ENCODE measurements around the gene KIF23. TPM values are rescaled to one million over a fixed set of nuclear protein-coding genes. Genes with fewer than 3 reads are reported as not detected.

Gene KIF23
- total RNA-seq, 4 donors from 2014 or later, result 0.47 to 0.81 TPM; not detected in 2

DNA sequence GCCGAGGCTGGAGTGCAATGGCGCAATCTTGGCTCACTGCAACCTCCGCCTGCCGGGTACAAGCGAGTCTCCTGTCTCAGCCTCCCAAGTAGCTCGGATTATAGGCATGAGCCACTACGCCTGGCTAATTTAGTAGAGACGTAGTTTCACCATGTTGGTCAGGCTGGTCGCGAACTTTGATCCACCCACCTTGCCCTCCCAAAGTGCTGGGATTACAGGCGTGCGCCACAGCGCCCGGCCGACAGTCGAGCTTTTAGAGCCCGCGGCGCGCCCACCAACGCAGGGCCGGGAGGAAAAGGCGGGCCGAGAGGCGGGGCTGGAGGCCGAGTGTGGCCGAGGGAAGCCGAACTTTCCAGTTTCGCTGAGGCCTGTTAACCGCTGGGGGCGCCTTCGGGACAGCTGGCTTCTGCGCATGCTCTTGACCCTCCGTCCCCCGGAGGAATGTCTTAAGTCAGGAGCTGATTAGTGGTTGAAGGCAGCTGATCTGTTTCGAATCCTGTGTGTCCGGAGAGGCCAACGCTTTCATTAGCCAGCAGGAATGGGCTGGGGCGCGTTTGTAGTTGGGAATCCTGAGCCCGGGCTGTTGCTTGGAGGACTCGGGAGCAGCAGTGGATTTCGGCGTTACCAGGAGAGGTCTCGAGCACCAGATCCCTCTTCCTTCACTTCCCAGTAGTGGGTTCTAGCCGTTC lies 48.5 kb downstream of the KIF23 start:
- Histone ChIP-seq H3K4me1 (peaks cover 19 to 24% of the 10 kb centered on the region in 2 donors), H3K27me3 (no peaks in the 10 kb centered on the region), H3K36me3 (no peaks in the 10 kb centered on the region), H3K27ac (peak overlapping the region; percentile 97 to 99 (median 97)), H3K4me3 (peak overlapping the region; percentile 64 to 76 (median 72)), H3K9me3 (no peaks in the 10 kb centered on the region)
- in situ Hi-C loops (cut with MboI; ENCODE audit: low sequenced_read_pairs in 4 of 4), result no loop called here
- TF ChIP-seq, protein P1, sequence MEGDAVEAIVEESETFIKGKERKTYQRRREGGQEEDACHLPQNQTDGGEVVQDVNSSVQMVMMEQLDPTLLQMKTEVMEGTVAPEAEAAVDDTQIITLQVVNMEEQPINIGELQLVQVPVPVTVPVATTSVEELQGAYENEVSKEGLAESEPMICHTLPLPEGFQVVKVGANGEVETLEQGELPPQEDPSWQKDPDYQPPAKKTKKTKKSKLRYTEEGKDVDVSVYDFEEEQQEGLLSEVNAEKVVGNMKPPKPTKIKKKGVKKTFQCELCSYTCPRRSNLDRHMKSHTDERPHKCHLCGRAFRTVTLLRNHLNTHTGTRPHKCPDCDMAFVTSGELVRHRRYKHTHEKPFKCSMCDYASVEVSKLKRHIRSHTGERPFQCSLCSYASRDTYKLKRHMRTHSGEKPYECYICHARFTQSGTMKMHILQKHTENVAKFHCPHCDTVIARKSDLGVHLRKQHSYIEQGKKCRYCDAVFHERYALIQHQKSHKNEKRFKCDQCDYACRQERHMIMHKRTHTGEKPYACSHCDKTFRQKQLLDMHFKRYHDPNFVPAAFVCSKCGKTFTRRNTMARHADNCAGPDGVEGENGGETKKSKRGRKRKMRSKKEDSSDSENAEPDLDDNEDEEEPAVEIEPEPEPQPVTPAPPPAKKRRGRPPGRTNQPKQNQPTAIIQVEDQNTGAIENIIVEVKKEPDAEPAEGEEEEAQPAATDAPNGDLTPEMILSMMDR (IDR thresholded peaks at IDR 0.05 in 4 of 5, conservative IDR thresholded peaks at IDR 0.05 in 1 of 5), result peak; percentile 88 to 94 (median 90)
- peak; percentile 85 to 94 for TF ChIP-seq POLR2A (IDR thresholded peaks at IDR 0.05)
- ATAC-seq (peak; percentile 99), DNase-seq (peak; percentile 96 to 97)
- intact Hi-C loops (cut with DNase I; ENCODE audit: low total_unique reads), result loop anchor here (1.0 to 5.0 kb wide), 2 partner anchors 10 to 635 kb away; partner anchors contain the start of genes RPLP1 and TLE3

DNA sequence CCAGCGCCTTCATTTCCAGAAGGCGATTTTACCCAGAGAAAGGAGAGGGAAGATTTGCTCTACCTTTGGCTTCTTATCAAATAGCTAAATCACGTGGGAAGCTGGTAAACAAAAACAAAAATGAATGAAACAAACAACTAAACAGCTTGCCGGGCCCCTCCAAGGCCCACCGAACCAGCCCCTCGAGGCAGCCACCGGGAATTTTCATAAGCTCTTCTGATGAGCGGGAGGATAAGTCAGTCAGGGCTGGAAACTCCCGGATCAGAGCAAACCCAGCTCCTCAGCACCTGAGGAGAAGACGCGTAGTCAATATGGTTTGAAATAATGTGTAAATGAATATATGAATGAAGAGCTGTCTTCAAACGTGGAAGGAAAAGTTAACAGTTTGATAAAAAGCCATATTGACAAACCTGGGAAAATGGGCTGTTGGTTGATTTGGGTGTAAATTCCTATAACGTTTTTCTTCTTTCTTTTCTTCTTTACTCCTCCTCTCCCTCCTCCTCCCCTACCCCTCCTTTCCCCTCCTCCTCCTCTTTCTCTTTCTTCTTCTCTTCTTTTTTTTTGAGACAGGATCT lies 49.1 kb downstream of the KIF23 start:
- Histone ChIP-seq H3K36me3 (no peaks in the 10 kb centered on the region), H3K27me3 (no peaks in the 10 kb centered on the region), H3K9me3 (no peaks in the 10 kb centered on the region), H3K27ac (peak overlapping the region; percentile 97 to 99 (median 97)), H3K4me1 (peaks cover 15 to 19% of the 10 kb centered on the region in 2 donors), H3K4me3 (peak overlapping the region; percentile 64 to 76 (median 72))
- no peak for ATAC-seq
- intact Hi-C loops (cut with DNase I; ENCODE audit: low total_unique reads), result loop anchor here (5.0 kb wide), 1 partner anchor 634 kb away; the partner anchor contains the start of gene TLE3
- in situ Hi-C loops (cut with MboI; ENCODE audit: low sequenced_read_pairs in 4 of 4), result no loop called here
- TF ChIP-seq, protein P1 (IDR thresholded peaks at IDR 0.05 in 4 of 5, conservative IDR thresholded peaks at IDR 0.05 in 1 of 5), result no peak
- no peak for TF ChIP-seq POLR2A (IDR thresholded peaks at IDR 0.05)
- no peak for DNase-seq

DNA sequence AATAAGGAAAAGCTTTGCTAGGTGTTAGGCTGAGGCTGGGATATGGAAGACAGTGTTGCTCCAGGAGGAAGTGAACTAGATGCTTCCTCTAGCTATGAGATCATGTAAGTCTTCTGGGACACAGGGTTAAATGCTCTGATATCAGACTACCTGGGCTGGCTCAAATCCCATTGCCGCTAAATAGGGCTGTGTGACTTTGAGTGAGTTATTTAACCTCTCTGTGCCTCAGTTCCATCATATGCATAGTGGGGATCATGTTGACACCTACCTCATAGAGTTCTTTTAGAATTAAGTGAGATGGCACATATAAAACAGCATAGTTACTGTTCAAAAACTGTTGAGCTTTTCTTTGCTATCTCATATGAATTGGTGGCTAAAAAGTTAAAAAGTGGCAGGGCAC lies 51.1 kb downstream of the KIF23 start:
- Histone ChIP-seq H3K27ac (no peak overlapping the region), H3K4me1 (peaks cover 15 to 19% of the 10 kb centered on the region in 2 donors), H3K9me3 (no peaks in the 10 kb centered on the region), H3K4me3 (no peak overlapping the region), H3K27me3 (no peaks in the 10 kb centered on the region), H3K36me3 (no peaks in the 10 kb centered on the region)
- no peak for DNase-seq
- in situ Hi-C loops (cut with MboI; ENCODE audit: low sequenced_read_pairs in 4 of 4), result no loop called here
- TF ChIP-seq POLR2A (IDR thresholded peaks at IDR 0.05), result no peak
- TF ChIP-seq, protein P1 (IDR thresholded peaks at IDR 0.05 in 4 of 5, conservative IDR thresholded peaks at IDR 0.05 in 1 of 5), result no peak
- no peak for ATAC-seq
- intact Hi-C loops (cut with DNase I; ENCODE audit: low total_unique reads), result no loop called here

DNA sequence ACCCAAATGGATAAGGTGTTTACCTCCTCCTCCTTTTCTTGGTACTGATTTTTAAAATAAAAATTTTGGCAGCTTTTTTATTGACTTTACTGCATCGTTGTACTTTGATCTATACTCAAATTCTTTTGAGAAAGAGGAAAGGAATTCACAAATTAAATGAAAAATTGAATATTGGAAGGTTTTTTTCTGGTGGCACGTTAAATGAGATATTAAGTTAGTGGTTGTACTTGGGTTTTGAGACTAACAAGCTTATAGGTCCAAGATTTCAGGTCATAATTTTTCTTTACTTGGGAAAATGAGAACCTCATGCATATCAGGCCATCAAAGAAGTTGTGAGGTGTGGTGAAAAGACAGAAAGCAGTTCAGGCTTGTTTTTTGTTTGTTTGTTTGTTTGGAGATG lies 52.6 kb downstream of the KIF23 start:
- Histone ChIP-seq H3K4me3 (no peak overlapping the region), H3K27ac (no peak overlapping the region), H3K27me3 (no peaks in the 10 kb centered on the region), H3K4me1 (peaks cover 15% of the 10 kb centered on the region in 2 donors), H3K36me3 (no peaks in the 10 kb centered on the region), H3K9me3 (no peaks in the 10 kb centered on the region)
- in situ Hi-C loops (cut with MboI; ENCODE audit: low sequenced_read_pairs in 4 of 4) (no loop called here), intact Hi-C loops (cut with DNase I; ENCODE audit: low total_unique reads) (loop anchor here (2.0 kb wide), 1 partner anchor 408 kb away; no protein-coding TSS in a partner anchor)
- TF ChIP-seq, protein P1 (IDR thresholded peaks at IDR 0.05 in 4 of 5, conservative IDR thresholded peaks at IDR 0.05 in 1 of 5), result no peak
- TF ChIP-seq POLR2A (IDR thresholded peaks at IDR 0.05), result no peak
- ATAC-seq, result no peak
- DNase-seq, result no peak

Measured in gastrocnemius medialis (tissue), 4 donors.